Natural killer cell (primary cell): ENCODE results near the gene ALDH3B2. TPM values are rescaled to one million over a fixed set of nuclear protein-coding genes. Genes with fewer than 3 reads are reported as not detected.

Source experiments
- ATAC-seq, 3 donors: fragments of 150-1000 bp in 2 of 3; fragments of 200-7000 bp in 1 of 3; cut with Tn5 transposase; 1 replicate in 1 of 3; 2 replicates in 2 of 3; pipeline ENCODE4 v1.10.0; 2021; ENCODE audit warnings: mild to moderate bottlenecking in 2 of 3, moderate library complexity in 2 of 3
- DNase-seq, 2 donors: peaks; one replicate each; pipeline versions ENCODE4 v3.0.0 to v3.0.0-alpha.2; 2013 to 2021; ENCODE audit warnings: mixed read lengths in 1 of 2
- H3K27ac ChIP-seq: one replicate; pipeline ENCODE4 v1.5.1; 2013; ENCODE audit warnings: mild to moderate bottlenecking, low read length
- H3K27me3 ChIP-seq: one replicate; pipeline ENCODE4 v1.6.1; 2013; ENCODE audit warnings: low read length; ENCODE audit not compliant: control insufficient read depth, insufficient read depth
- H3K36me3 ChIP-seq: one replicate; pipeline ENCODE4 v1.6.1; 2013; ENCODE audit warnings: low read length; ENCODE audit not compliant: control insufficient read depth, insufficient read depth
- H3K4me1 ChIP-seq: one replicate; pipeline ENCODE4 v1.6.1; 2013; ENCODE audit warnings: low read length; ENCODE audit not compliant: control insufficient read depth, insufficient read depth
- H3K4me3 ChIP-seq: one replicate; pipeline ENCODE4 v1.5.1; 2013; ENCODE audit warnings: low read length
- H3K9me3 ChIP-seq: one replicate; pipeline ENCODE4 v1.6.1; 2013; ENCODE audit warnings: low read length; ENCODE audit not compliant: control insufficient read depth, insufficient read depth
- H3K27ac Mint-ChIP-seq, 2 donors: one replicate each; pipeline ENCODE4 v1.8.0; 2022; ENCODE audit warnings: mild to moderate bottlenecking in 2 of 2, mixed read lengths in 2 of 2, moderate library complexity in 1 of 2
- H3K27me3 Mint-ChIP-seq, 2 donors: one replicate each; pipeline ENCODE4 v1.8.0; 2022; ENCODE audit warnings: low read depth in 2 of 2, mixed read lengths in 2 of 2
- H3K36me3 Mint-ChIP-seq: one replicate; pipeline ENCODE4 v1.8.0; 2022; ENCODE audit warnings: mixed read lengths
- H3K4me1 Mint-ChIP-seq, 2 donors: one replicate each; pipeline ENCODE4 v1.8.0; 2022; ENCODE audit warnings: mixed read lengths in 2 of 2
- H3K4me3 Mint-ChIP-seq: one replicate; pipeline ENCODE4 v1.8.0; 2022; ENCODE audit warnings: mild to moderate bottlenecking, moderate library complexity, mixed read lengths
- H3K9me3 Mint-ChIP-seq, 2 donors: one replicate each; pipeline ENCODE4 v1.8.0; 2022; ENCODE audit warnings: mixed read lengths in 2 of 2
- CTCF ChIP-seq: fragments of 200-600 bp; IDR thresholded peaks from one replicate; pipeline ENCODE4 v1.8.0; 2022; ENCODE audit warnings: antibody characterized with exemption
- WGBS: methylation state at CpG from one replicate; pipeline ENCODE4 v1.1.7; 2013; ENCODE audit warnings: missing lambda C conversion rate; ENCODE audit not compliant: insufficient coverage; 5-methylcytosine and 5-hydroxymethylcytosine counted together
- intact Hi-C: fragments of 100-400 bp; cut with micrococcal nuclease; formaldehyde crosslinking; loops from one replicate; pipeline ENCODE4 v1.14.2; 2022
- total RNA-seq, 4 donors: library from RNA; stranded (reverse); fragments of 120-200 nt in 1 of 4; gene quantifications; one replicate each; pipeline versions ENCODE4 v1.2.3 to v1.2.4, GENCODE V29; 2013 to 2022

The ALDH3B2 gene
- total RNA-seq, 3 donors from 2014 or later (not counting 1 experiment from before 2014, with no cell fraction given) = not detected

- intact Hi-C loops = no loop called here
These were observed 26.3 kb upstream of the ALDH3B2 start for GRCh38 chr11:67700548-67701262.

DNA sequence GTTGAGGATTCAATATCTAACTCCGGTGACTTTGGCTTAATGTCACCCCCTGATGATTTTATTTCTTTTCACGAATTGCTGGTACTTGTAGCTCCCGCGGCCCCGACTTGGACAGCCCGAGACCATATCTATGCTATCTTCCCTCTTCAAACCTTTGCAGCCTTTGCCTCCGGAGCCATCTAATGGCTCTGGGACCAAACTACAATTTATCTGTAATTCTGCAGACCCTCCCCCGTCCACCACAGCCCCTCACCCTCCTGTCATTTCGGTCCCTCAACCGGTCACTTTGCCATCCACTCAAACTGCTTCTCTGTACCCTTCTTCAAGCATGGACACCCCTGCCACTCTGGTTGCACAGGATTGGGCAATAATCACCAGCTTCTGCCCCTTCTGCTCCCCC, 25.7 kb upstream of the ALDH3B2 start:
- WGBS = 81% methylated on average over 10 of the region's 10 CpGs
- H3K36me3 ChIP-seq = no peaks in the 10 kb centered on the region
- H3K9me3 ChIP-seq = no peaks in the 10 kb centered on the region
- no peak overlapping the region for H3K4me3 ChIP-seq
- ATAC-seq = no peak
- Mint-ChIP-seq H3K27me3 (peaks cover 5 to 20% of the 10 kb centered on the region in 2 donors), H3K9me3 (no peaks in the 10 kb centered on the region), H3K4me3 (no peak overlapping the region), H3K4me1 (no peaks in the 10 kb centered on the region), H3K27ac (no peak overlapping the region), H3K36me3 (no peaks in the 10 kb centered on the region)
- H3K27me3 ChIP-seq = no peaks in the 10 kb centered on the region
- no peaks in the 10 kb centered on the region for H3K4me1 ChIP-seq
- H3K27ac ChIP-seq = no peak overlapping the region
- no peak for TF ChIP-seq CTCF
- DNase-seq = no peak
- intact Hi-C loops = no loop called here

More at GRCh38 chr11:67700548-67701262, 26.3 kb upstream of the ALDH3B2 start:
- H3K27me3 Mint-ChIP-seq = peaks cover 5 to 20% of the 10 kb centered on the region in 2 donors
- H3K36me3 Mint-ChIP-seq = no peaks in the 10 kb centered on the region
- no peaks in the 10 kb centered on the region for H3K9me3 Mint-ChIP-seq
- no peaks in the 10 kb centered on the region for H3K4me1 Mint-ChIP-seq
- no peak overlapping the region for H3K4me3 ChIP-seq
- H3K4me3 Mint-ChIP-seq = no peak overlapping the region
- no peaks in the 10 kb centered on the region for H3K4me1 ChIP-seq
- WGBS = 90% methylated on average over 10 of the region's 11 CpGs
- TF ChIP-seq CTCF = no peak
- ATAC-seq (no peak), DNase-seq (no peak)
- H3K27me3 ChIP-seq = no peaks in the 10 kb centered on the region
- H3K9me3 ChIP-seq = no peaks in the 10 kb centered on the region
- H3K27ac ChIP-seq = no peak overlapping the region
- no peaks in the 10 kb centered on the region for H3K36me3 ChIP-seq
- no peak overlapping the region for H3K27ac Mint-ChIP-seq

DNA sequence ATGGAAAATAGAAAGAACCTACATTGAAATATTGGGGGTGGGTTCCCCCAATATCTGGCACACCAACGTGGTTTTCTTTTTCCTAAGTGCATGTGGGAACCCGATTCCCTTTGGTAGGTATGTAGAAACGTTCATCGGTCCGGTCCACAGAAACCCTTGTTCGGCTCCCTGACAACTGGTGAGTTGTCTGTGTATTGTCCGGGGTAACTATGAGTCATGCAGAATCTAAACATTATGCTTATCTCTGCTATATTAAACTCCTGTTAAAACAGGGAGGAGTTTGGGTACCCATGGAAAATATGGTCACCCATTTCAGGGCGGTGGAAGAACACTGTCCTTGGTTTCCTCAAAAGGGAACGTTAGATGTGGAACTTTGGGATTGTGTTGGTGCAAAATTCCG, 25.1 kb upstream of the ALDH3B2 start:
- Mint-ChIP-seq H3K9me3 (no peaks in the 10 kb centered on the region), H3K36me3 (no peaks in the 10 kb centered on the region), H3K27me3 (peaks cover 5 to 15% of the 10 kb centered on the region in 2 donors), H3K4me1 (no peaks in the 10 kb centered on the region), H3K4me3 (no peak overlapping the region), H3K27ac (no peak overlapping the region)
- Histone ChIP-seq H3K36me3 (no peaks in the 10 kb centered on the region), H3K4me3 (no peak overlapping the region), H3K4me1 (no peaks in the 10 kb centered on the region), H3K27ac (no peak overlapping the region), H3K27me3 (no peaks in the 10 kb centered on the region), H3K9me3 (no peaks in the 10 kb centered on the region)
- TF ChIP-seq CTCF = no peak
- intact Hi-C loops = no loop called here
- DNase-seq = no peak
- no peak for ATAC-seq
- WGBS = 90% methylated on average over 9 of the region's 10 CpGs

- Histone ChIP-seq H3K36me3 (no peaks in the 10 kb centered on the region), H3K27me3 (no peaks in the 10 kb centered on the region), H3K4me1 (no peaks in the 10 kb centered on the region), H3K4me3 (no peak overlapping the region), H3K27ac (no peak overlapping the region), H3K9me3 (no peaks in the 10 kb centered on the region)
- intact Hi-C loops = no loop called here
- no peak overlapping the region for H3K27ac Mint-ChIP-seq
- no peaks in the 10 kb centered on the region for H3K9me3 Mint-ChIP-seq
- no peaks in the 10 kb centered on the region for H3K4me1 Mint-ChIP-seq
- 80% methylated on average over 6 of the region's 6 CpGs for WGBS
- ATAC-seq (no peak), DNase-seq (peak in 1 of 2 donors; percentile 11)
- H3K36me3 Mint-ChIP-seq = no peaks in the 10 kb centered on the region
- H3K4me3 Mint-ChIP-seq = no peak overlapping the region
- H3K27me3 Mint-ChIP-seq = peaks cover 6 to 7% of the 10 kb centered on the region in 2 donors
- no peak for TF ChIP-seq CTCF
These were observed 23.8 kb upstream of the ALDH3B2 start for GRCh38 chr11:67698247-67698646.
